NCI-H2196 treated with DMSO at 0.1 percent for 48 hours (cell line): ENCODE data around the gene IRS2.

Source experiments
- DNase-seq: peaks from one replicate; lab custom pipeline; 2025; ENCODE audit not compliant: unreplicated experiment; lab: John Stamatoyannopoulos, UW

The IRS2 gene

GRCh38 chr13:109712124-109712722 lies 74.2 kb downstream of the IRS2 start:
- DNase-seq: no peak

- DNase-seq: no peak
These were observed 78.4 kb downstream of the IRS2 start for GRCh38 chr13:109707742-109708617.

- DNase-seq: no peak
These were observed 79.2 kb downstream of the IRS2 start for GRCh38 chr13:109707044-109707741.

GRCh38 chr13:109706015-109706715 lies 80.2 kb downstream of the IRS2 start:
- DNase-seq: no peak

GRCh38 chr13:109704771-109705635 lies 81.4 kb downstream of the IRS2 start:
- DNase-seq: no peak

- DNase-seq: no peak
These were observed 83.1 kb downstream of the IRS2 start for GRCh38 chr13:109703250-109703649.
